ENCODE results near the gene POLR2A. TPM values are rescaled to one million over a fixed set of nuclear protein-coding genes. Genes with fewer than 3 reads are reported as not detected.
A peak's percentile ranks its signal among the peaks of the same experiment; 100 is the strongest.
"Not testable (repeated sequence)": the region's sequence is repeated elsewhere in the genome, so short reads cannot be mapped to it uniquely, and the experiment has no call there.

POLR2A gene
- total RNA-seq, 2 donors from 2014 or later = 129 to 189 TPM

DNA sequence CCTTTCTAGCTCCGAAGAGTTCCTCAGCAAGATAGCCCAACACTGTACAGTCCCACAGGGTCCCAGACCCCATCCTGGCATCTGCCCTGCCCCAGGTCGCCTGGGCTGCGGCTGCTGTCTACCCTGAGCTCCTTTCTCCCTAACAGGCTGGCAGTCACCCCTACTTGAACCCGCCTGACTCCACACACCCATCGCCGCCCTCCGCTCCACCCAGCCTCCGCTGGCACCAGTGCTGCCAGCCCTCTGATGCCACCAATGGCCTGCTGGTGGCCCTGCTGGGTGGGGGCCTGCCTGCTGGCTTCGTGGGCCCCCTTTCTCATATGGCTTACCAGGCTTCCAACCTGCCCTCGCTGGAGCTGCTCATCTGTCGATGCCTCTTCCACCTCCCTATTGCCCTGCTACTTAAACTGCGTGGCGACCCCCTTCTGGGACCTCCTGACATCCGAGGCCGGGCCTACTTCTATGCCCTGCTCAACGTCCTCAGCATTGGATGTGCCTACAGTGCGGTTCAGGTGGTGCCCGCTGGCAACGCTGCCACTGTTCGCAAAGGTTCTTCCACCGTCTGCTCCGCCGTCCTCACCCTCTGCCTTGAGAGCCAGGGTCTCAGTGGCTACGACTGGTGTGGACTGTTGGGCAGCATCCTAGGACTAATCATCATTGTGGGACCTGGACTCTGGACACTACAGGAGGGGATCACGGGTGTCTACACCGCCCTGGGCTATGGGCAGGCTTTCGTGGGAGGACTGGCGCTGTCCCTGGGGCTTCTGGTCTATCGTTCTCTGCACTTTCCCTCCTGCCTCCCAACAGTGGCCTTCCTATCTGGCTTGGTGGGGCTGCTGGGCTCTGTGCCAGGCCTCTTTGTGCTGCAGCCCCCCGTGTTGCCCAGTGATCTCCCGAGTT lies 2.1 kb upstream of the POLR2A start:
- H3K27ac ChIP-seq (ENCODE audit: low read depth, low read length) = not testable (repeated sequence)

DNA sequence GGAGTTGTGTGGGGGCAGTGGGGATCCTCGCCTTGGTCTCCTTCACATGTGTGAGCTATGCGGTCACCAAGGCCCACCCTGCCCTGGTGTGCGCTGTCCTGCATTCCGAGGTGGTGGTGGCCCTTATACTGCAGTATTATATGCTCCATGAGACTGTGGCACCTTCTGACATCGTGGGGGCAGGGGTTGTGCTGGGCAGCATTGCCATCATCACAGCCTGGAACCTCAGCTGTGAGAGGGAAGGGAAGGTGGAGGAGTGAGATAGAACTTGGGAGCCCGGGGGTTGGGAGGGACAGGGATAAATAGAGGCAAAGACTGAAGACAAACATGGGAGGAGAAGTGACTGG lies 1.5 kb upstream of the POLR2A start:
- peak overlapping the region; percentile 99 for H3K9ac ChIP-seq (ENCODE audit: extremely low read depth, low read length, poor library complexity, severe bottlenecking)
- H3K27ac ChIP-seq (ENCODE audit: low read depth, low read length) = peak overlapping the region; percentile 98

More for the DNA sequence above, 2.1 kb upstream of the POLR2A start:
- peaks cover 13% of the 10 kb centered on the region for H3K36me3 ChIP-seq (ENCODE audit: control insufficient read depth, insufficient read depth, low read length)
- not testable (repeated sequence) for H3K27me3 Mint-ChIP-seq (ENCODE audit: insufficient read depth); H3K4me3 ChIP-seq (ENCODE audit: low read length); DNase-seq; H3K27me3 ChIP-seq (ENCODE audit: control insufficient read depth, insufficient read depth, low read length, poor library complexity, severe bottlenecking); H3K36me3 Mint-ChIP-seq (ENCODE audit: low read depth); H3K9me3 ChIP-seq (ENCODE audit: control insufficient read depth, low read length); H3K9me3 Mint-ChIP-seq; H3K9ac ChIP-seq (ENCODE audit: extremely low read depth, low read length, poor library complexity, severe bottlenecking); H3K4me1 ChIP-seq (ENCODE audit: control insufficient read depth, insufficient read depth, low read length)
- 93 to 95% methylated on average over 13 to 30 of the region's 31 CpGs for WGBS, 2 experiments (ENCODE audit: insufficient coverage in 1 of 2, insufficient read length in 1 of 2)
- peaks cover 56% of the 10 kb centered on the region for H3K4me1 Mint-ChIP-seq
- peak overlapping the region; percentile 88 for H3K4me3 Mint-ChIP-seq
- H3K27ac Mint-ChIP-seq = peak overlapping the region; percentile 99

DNA sequence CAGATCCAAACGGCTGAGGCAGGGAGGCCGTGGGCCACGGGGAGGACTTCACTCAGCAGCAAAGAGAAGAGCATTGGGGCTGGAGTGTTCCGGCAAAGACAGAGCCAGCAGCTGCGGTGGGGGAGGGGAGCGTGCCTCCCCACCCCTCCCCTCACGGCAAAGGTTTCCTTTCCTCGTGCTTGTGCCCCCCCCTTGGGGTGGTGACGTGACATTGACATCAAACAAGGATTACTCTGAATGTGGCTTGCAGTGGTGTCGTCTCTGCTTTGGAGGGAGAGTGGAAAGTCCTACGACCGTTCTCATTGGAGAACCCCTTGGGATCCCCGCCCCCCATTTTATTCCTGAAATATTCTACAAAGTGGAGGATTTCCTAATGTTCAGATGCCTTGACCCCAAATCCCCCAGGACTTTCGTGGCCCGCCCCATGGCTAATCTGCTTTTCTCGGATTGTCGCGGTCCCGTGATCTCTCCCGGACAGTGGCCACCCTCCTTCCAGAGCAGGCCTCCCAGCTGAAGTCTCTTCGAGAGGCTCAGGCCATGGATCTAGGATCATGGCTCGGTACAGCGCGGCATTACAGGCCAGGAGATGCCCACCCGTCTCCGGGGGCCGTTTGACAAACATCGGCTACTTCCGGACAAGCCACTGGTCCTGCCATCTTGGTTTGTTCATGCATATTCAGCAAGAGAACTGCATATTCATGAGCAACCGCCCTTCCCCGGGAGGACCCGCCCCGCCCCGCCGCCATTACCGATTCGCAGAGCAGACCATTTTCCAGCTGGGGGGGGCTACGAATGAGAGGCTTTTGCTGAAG lies 705 bp upstream of the POLR2A start:
- Mint-ChIP-seq H3K27me3 (ENCODE audit: insufficient read depth) (no peaks in the 10 kb centered on the region), H3K27ac (peak overlapping the region; percentile 99), H3K9me3 (no peaks in the 10 kb centered on the region), H3K4me1 (peaks cover 53% of the 10 kb centered on the region), H3K36me3 (ENCODE audit: low read depth) (peaks cover 16% of the 10 kb centered on the region), H3K4me3 (peak overlapping the region; percentile 88)
- Histone ChIP-seq H3K36me3 (ENCODE audit: control insufficient read depth, insufficient read depth, low read length) (peaks cover 20% of the 10 kb centered on the region), H3K27me3 (ENCODE audit: control insufficient read depth, insufficient read depth, low read length, poor library complexity, severe bottlenecking) (no peaks in the 10 kb centered on the region), H3K4me1 (ENCODE audit: control insufficient read depth, insufficient read depth, low read length) (peaks cover 2% of the 10 kb centered on the region), H3K9ac (ENCODE audit: extremely low read depth, low read length, poor library complexity, severe bottlenecking) (peak overlapping the region; percentile 99), H3K4me3 (ENCODE audit: low read length) (peak overlapping the region; percentile 99), H3K27ac (ENCODE audit: low read depth, low read length) (peak overlapping the region; percentile 98), H3K9me3 (ENCODE audit: control insufficient read depth, low read length) (no peaks in the 10 kb centered on the region)
- peak; percentile 99 for DNase-seq
- TF ChIP-seq, protein P1, sequence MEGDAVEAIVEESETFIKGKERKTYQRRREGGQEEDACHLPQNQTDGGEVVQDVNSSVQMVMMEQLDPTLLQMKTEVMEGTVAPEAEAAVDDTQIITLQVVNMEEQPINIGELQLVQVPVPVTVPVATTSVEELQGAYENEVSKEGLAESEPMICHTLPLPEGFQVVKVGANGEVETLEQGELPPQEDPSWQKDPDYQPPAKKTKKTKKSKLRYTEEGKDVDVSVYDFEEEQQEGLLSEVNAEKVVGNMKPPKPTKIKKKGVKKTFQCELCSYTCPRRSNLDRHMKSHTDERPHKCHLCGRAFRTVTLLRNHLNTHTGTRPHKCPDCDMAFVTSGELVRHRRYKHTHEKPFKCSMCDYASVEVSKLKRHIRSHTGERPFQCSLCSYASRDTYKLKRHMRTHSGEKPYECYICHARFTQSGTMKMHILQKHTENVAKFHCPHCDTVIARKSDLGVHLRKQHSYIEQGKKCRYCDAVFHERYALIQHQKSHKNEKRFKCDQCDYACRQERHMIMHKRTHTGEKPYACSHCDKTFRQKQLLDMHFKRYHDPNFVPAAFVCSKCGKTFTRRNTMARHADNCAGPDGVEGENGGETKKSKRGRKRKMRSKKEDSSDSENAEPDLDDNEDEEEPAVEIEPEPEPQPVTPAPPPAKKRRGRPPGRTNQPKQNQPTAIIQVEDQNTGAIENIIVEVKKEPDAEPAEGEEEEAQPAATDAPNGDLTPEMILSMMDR (conservative IDR thresholded peaks at IDR 0.05) = no peak
- 4% methylated on average over 24 to 37 of the region's 38 CpGs for WGBS, 2 experiments (ENCODE audit: insufficient coverage in 1 of 2, insufficient read length in 1 of 2)

More for the DNA sequence above, 1.5 kb upstream of the POLR2A start:
- not testable (repeated sequence) for H3K27me3 ChIP-seq (ENCODE audit: control insufficient read depth, insufficient read depth, low read length, poor library complexity, severe bottlenecking); H3K9me3 Mint-ChIP-seq; DNase-seq; H3K27me3 Mint-ChIP-seq (ENCODE audit: insufficient read depth); H3K4me1 ChIP-seq (ENCODE audit: control insufficient read depth, insufficient read depth, low read length); H3K9me3 ChIP-seq (ENCODE audit: control insufficient read depth, low read length)
- Mint-ChIP-seq H3K36me3 (ENCODE audit: low read depth) (peaks cover 13% of the 10 kb centered on the region), H3K4me1 (peaks cover 58% of the 10 kb centered on the region), H3K4me3 (peak overlapping the region; percentile 88), H3K27ac (peak overlapping the region; percentile 99)
- Histone ChIP-seq H3K36me3 (ENCODE audit: control insufficient read depth, insufficient read depth, low read length) (peaks cover 18% of the 10 kb centered on the region), H3K4me3 (ENCODE audit: low read length) (peak overlapping the region; percentile 99)
- 78 to 91% methylated on average over 3 to 6 of the region's 6 CpGs for WGBS, 2 experiments (ENCODE audit: insufficient coverage in 1 of 2, insufficient read length in 1 of 2)

DNA sequence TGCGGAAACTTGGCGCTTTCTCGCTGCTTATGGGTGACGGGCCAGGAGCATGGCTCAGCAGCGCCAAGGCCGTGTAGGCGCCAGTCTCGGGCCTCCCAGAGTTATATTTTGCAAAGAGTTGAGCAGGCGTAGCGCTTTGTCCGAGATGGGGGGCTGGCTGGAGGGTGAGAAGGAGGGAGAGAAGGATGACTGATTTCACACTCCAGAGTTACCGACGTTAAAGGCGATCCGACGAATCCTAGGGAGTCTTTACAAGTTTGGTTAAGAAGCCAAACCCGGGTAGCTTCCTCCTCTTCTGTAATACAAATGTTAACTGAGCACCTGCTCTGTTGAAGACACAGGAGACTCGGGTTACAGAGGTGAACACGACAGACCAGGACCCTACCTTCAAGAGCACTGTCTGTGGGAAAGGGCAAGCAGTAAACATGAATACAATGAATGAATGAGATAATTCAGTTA lies 782 bp downstream of the POLR2A start:
- DNase-seq = no peak
- Mint-ChIP-seq H3K27ac (peak overlapping the region; percentile 99), H3K36me3 (ENCODE audit: low read depth) (peaks cover 21% of the 10 kb centered on the region), H3K27me3 (ENCODE audit: insufficient read depth) (no peaks in the 10 kb centered on the region), H3K4me3 (peak overlapping the region; percentile 88), H3K9me3 (no peaks in the 10 kb centered on the region), H3K4me1 (peaks cover 50% of the 10 kb centered on the region)
- Histone ChIP-seq H3K4me1 (ENCODE audit: control insufficient read depth, insufficient read depth, low read length) (peaks cover 1% of the 10 kb centered on the region), H3K27ac (ENCODE audit: low read depth, low read length) (peak overlapping the region; percentile 54), H3K9me3 (ENCODE audit: control insufficient read depth, low read length) (no peaks in the 10 kb centered on the region), H3K4me3 (ENCODE audit: low read length) (peak overlapping the region; percentile 99), H3K9ac (ENCODE audit: extremely low read depth, low read length, poor library complexity, severe bottlenecking) (peak overlapping the region; percentile 99), H3K36me3 (ENCODE audit: control insufficient read depth, insufficient read depth, low read length) (peaks cover 29% of the 10 kb centered on the region), H3K27me3 (ENCODE audit: control insufficient read depth, insufficient read depth, low read length, poor library complexity, severe bottlenecking) (no peaks in the 10 kb centered on the region)
- TF ChIP-seq, protein P1 (conservative IDR thresholded peaks at IDR 0.05) = no peak
- WGBS, 2 experiments (ENCODE audit: insufficient coverage in 1 of 2, insufficient read length in 1 of 2) = 0 to 1% methylated on average over 8 to 19 of the region's 19 CpGs

Data from endodermal cell (in vitro differentiated cells).